ENCODE data around the gene LAIR2.

Gene LAIR2

GRCh38 chr19:54535601-54536000 lies 33.0 kb downstream of the LAIR2 start:
- no peak for DNase-seq (ENCODE audit: low spot score)

- DNase-seq (ENCODE audit: low spot score): no peak
Observed at GRCh38 chr19:54536956-54537355, 34.3 kb downstream of the LAIR2 start.

DNA sequence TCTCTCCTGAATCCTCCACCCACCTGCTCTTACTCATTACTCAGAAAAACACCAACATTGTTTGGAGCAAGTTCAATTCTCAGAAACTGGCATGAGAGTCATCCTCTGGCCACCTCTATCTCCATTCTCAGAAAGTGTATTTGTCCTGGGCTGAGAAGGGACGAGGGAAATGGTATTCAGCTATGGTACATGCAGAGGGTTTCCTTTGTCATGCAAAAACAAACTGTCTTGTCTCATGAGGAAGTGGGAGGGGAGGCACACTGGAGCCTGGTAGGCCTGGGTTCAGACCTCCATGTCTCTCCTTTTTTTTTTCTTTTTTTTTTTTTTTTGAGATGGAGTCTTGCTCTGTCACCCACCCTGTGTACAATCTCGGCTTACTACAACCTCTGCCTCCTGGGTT lies 39.1 kb downstream of the LAIR2 start:
- DNase-seq (ENCODE audit: low spot score): no peak

GRCh38 chr19:54548806-54549205 lies 46.2 kb downstream of the LAIR2 start:
- DNase-seq (ENCODE audit: low spot score): no peak

DNA sequence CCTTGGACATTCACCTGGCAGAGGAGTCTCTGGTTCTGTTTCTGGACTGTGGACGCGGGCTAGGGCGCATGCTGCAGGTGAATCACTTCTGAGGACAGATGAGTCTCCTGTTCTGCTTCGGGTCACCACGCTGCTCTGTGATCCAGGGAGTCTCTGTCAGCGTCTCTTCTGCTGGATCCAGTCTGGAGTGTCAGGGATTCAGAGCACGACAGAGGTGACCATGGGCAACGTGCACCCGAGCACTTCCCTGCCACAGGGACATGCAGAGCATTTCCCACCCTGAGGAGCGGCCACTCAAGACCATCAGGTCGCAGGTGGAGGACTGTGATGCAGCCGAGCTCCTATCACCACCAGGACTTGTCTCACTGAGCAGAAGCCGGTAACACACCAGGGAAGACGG lies 46.6 kb downstream of the LAIR2 start:
- DNase-seq (ENCODE audit: low spot score): no peak

DNA sequence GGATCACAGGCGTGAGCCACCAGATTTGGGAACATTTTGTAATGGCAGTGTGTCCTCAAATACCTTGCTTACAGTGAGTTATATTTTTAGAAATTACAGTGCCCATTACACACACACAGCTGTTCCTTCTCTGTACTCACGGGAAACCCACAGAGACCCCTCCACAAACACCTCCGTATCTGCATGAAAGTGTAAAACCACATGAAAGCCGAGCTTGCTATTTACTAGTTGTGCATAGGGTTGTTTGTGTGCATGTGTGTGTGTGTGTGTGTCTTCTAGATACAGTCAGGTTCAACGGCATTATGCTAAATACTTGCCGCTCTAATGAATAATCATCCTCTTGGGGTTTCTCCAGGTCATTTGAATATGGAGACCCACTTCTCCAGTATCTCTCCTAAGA lies 48.7 kb downstream of the LAIR2 start:
- no peak for DNase-seq (ENCODE audit: low spot score)

- DNase-seq (ENCODE audit: low spot score): no peak
Observed at GRCh38 chr19:54551950-54552912, 49.6 kb downstream of the LAIR2 start.

DNA sequence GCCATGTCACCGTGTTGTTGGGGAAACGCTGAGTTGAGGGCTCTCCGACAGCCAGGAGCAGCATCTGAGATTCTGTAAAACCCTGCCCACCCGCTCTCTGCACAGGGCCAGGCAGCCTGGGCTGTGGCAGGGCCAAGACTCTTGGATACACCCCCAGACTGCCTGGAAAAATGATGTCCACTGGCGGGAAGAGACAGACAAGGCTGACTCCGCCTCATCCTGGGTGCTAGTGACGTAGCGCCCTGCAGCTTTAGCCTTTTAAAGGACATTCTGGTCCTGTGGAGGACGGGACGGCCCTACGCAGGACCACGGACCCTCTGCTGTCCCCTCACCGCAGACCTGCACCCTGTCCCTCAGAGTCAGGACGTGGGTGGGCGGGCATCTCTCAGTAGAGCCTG lies 50.3 kb downstream of the LAIR2 start:
- no peak for DNase-seq (ENCODE audit: low spot score)

DNA sequence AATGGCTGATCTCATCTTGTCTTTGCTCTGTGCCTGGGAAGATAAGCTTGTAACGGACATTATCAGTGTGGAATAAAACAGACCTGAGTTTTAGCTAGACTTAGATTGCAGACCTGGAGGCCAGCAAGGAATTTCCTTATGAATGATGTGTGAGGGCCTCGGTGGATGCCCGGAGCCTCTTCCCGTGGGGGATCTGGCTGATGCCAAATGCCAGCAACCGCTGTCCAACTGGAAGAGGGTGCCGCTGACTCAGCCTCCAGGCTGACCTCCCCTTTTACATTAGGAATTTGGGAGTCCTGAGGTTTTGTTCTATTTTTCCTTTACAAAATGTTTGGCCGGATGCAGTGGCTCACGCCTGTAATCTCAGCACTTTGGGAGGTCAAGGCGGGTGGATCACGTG lies 51.4 kb downstream of the LAIR2 start:
- DNase-seq (ENCODE audit: low spot score): no peak

DNA sequence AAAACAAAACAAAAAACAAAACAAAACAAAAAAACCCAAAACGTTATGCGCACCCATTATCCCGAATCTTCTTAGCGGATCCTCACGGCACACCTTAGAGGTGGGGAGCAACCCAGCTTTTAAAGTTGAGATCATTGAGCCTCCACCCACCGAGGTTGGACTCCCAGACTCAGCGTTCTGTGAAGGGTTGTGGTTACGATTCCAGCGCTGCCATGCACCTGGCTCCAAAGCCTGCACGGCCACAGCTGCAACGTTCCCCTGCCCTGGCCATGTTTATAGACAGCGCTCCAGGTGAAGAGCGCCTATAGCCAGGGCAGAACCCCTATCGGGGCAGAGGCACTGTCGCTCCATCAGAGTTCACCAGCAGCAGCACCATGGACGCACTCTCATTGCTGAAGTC lies 52.3 kb downstream of the LAIR2 start:
- no peak for DNase-seq (ENCODE audit: low spot score)

- DNase-seq (ENCODE audit: low spot score): no peak
Observed at GRCh38 chr19:54556194-54556593, 53.6 kb downstream of the LAIR2 start.

- no peak for DNase-seq (ENCODE audit: low spot score)
Observed at GRCh38 chr19:54558339-54558738, 55.7 kb downstream of the LAIR2 start.
